HepG2 (cell line): ENCODE results near the gene AHSG. TPM values are rescaled to one million over a fixed set of nuclear protein-coding genes. Genes with fewer than 3 reads are reported as not detected.

Source experiments
- ARID5B ChIP-seq: IDR thresholded peaks from 2 replicates; pipeline ENCODE4 v1.4.0; 2020; ENCODE audit warnings: mild to moderate bottlenecking, missing genetic modification reagents
- BORCS8-MEF2B ChIP-seq: sonication (generic); formaldehyde crosslinking; IDR thresholded peaks from 2 replicates; pipeline ENCODE4 v1.8.0; 2022; ENCODE audit warnings: mild to moderate bottlenecking, missing genetic modification reagents
- DBP ChIP-seq: sonication (generic); formaldehyde crosslinking; IDR thresholded peaks from 2 replicates; pipeline ENCODE4 v1.4.0; 2020; ENCODE audit warnings: missing genetic modification reagents; ENCODE audit errors: not compliant biosample characterization
- DRAP1 ChIP-seq: IDR thresholded peaks from 2 replicates; pipeline ENCODE4 v1.6.1; 2016; ENCODE audit warnings: missing genetic modification reagents, missing compliant biosample characterization
- HMG20A ChIP-seq: IDR thresholded peaks from 2 replicates; pipeline ENCODE4 v1.6.1; 2016; ENCODE audit warnings: borderline replicate concordance
- KLF15 ChIP-seq: sonication (generic); formaldehyde crosslinking; IDR thresholded peaks from 2 replicates; pipeline ENCODE4 v1.8.1; 2023; ENCODE audit warnings: borderline replicate concordance, mild to moderate bottlenecking, inconsistent platforms, missing genetic modification reagents, mixed read lengths
- MAF1 ChIP-seq: sonication (generic); formaldehyde crosslinking; IDR thresholded peaks from 2 replicates; pipeline ENCODE4 v1.5.0; 2020; ENCODE audit warnings: missing genetic modification reagents, borderline replicate concordance
- NBN ChIP-seq: fragments of 450-650 bp; conservative IDR thresholded peaks from 2 replicates; pipeline ENCODE4 v1.6.1; 2017
- NR0B2 ChIP-seq: sonication (generic); formaldehyde crosslinking; IDR thresholded peaks from 2 replicates; pipeline ENCODE4 v1.4.0; 2020; ENCODE audit warnings: mild to moderate bottlenecking, missing genetic modification reagents
- PRMT3 ChIP-seq: sonication (generic); formaldehyde crosslinking; IDR thresholded peaks from 2 replicates; pipeline ENCODE4 v1.8.1; 2022; ENCODE audit warnings: low read depth, mild to moderate bottlenecking, moderate library complexity, missing genetic modification reagents, borderline replicate concordance
- RARA ChIP-seq: IDR thresholded peaks from 2 replicates; pipeline ENCODE4 v1.6.1; 2016; ENCODE audit warnings: missing genetic modification reagents, missing compliant biosample characterization
- RCOR2 ChIP-seq: IDR thresholded peaks from 2 replicates; pipeline ENCODE4 v1.6.1; 2016; ENCODE audit warnings: missing biosample characterization, missing genetic modification reagents
- SCMH1 ChIP-seq: sonication (generic); formaldehyde crosslinking; IDR thresholded peaks from 2 replicates; pipeline ENCODE4 v1.9.0; 2021; ENCODE audit warnings: missing genetic modification reagents, mild to moderate bottlenecking, borderline replicate concordance
- SOX13 ChIP-seq, 3 experiments: fragments of 450-650 bp in 1 of 3; sonication (generic) in 1 of 3; formaldehyde crosslinking in 1 of 3; IDR thresholded peaks in 2 of 3; conservative IDR thresholded peaks in 1 of 3; 2 replicates each; pipeline versions ENCODE4 v1.5.0 to v1.6.1; 2016 to 2020; ENCODE audit warnings: antibody characterized with exemption in 1 of 3, mild to moderate bottlenecking in 1 of 3, missing compliant biosample characterization in 1 of 3, missing genetic modification reagents in 1 of 3, moderate library complexity in 1 of 3
- ZBTB21 ChIP-seq: sonication (generic); formaldehyde crosslinking; IDR thresholded peaks from 2 replicates; pipeline ENCODE4 v1.4.0; 2020; ENCODE audit warnings: missing genetic modification reagents
- ZFP82 ChIP-seq: sonication (generic); formaldehyde crosslinking; IDR thresholded peaks from 2 replicates; pipeline ENCODE4 v1.5.1; 2020; ENCODE audit warnings: mild to moderate bottlenecking, missing genetic modification reagents, borderline replicate concordance
- ZNF12 ChIP-seq: sonication (generic); formaldehyde crosslinking; IDR thresholded peaks from 2 replicates; pipeline ENCODE4 v1.5.0; 2020; ENCODE audit warnings: missing genetic modification reagents
- ZNF20 ChIP-seq: sonication (generic); formaldehyde crosslinking; IDR thresholded peaks from 2 replicates; pipeline ENCODE4 v1.4.0; 2020; ENCODE audit warnings: mild to moderate bottlenecking, moderate library complexity, missing genetic modification reagents
- ZNF276 ChIP-seq: sonication (generic); formaldehyde crosslinking; IDR thresholded peaks from 2 replicates; pipeline ENCODE4 v1.4.0; 2020; ENCODE audit warnings: mild to moderate bottlenecking, low read depth, missing genetic modification reagents
- ZNF383 ChIP-seq: sonication (generic); formaldehyde crosslinking; IDR thresholded peaks from 2 replicates; pipeline ENCODE4 v1.4.0; 2020; ENCODE audit warnings: missing genetic modification reagents, mild to moderate bottlenecking, borderline replicate concordance
- ZNF605 ChIP-seq: sonication (generic); formaldehyde crosslinking; IDR thresholded peaks from 2 replicates; pipeline ENCODE4 v1.8.0; 2022; ENCODE audit warnings: mild to moderate bottlenecking, missing genetic modification reagents
- ZNF891 ChIP-seq: sonication (generic); formaldehyde crosslinking; IDR thresholded peaks from 2 replicates; pipeline ENCODE4 v1.5.0; 2020; ENCODE audit warnings: mild to moderate bottlenecking, missing genetic modification reagents
- polyA plus RNA-seq, 8 experiments: library from polyadenylated mRNA; depleted of rRNA in 3 of 8; stranded (reverse) in 7 of 8; unstranded in 1 of 8; fragments of >200 nt; fragmentation: Illumina TruSeq in 4 of 8; extraction: Trizol in 4 of 8; gene quantifications; 2 replicates each; pipeline versions ENCODE4 v1.2.1 to v1.2.3, GENCODE V29; 2011 to 2016; ENCODE audit warnings: low read depth in 4 of 8, missing spikeins in 1 of 8, mixed read lengths in 1 of 8; ENCODE audit not compliant: insufficient read depth in 1 of 8
- total RNA-seq, 5 experiments: library from RNA; depleted of rRNA; stranded (reverse); fragments of >200 nt; fragmentation: Illumina TruSeq; extraction: Trizol; gene quantifications; 2 replicates each; pipeline ENCODE4 v1.2.3, GENCODE V29; 2016; ENCODE audit warnings: low read depth in 1 of 5

Gene AHSG
- total and polyA plus RNA-seq, 2 of the 13 experiments (the other 11 are each of a cell fraction or from before 2014, with no cell fraction given) = 2,043 to 19,152 TPM

- TF ChIP-seq RCOR2 (CRISPR knock-in tag) (peak; percentile 77; the same call in 1 of the 2 replicates), HMG20A (CRISPR knock-in tag) (peak; percentile 86; the same call in 1 of the 2 replicates), ZNF605 (CRISPR knock-in tag) (no peak; the same call in 1 of the 2 replicates), MAF1 (CRISPR knock-in tag) (no peak), ZNF891 (CRISPR knock-in tag) (no peak), BORCS8-MEF2B (CRISPR knock-in tag) (no peak), ARID5B (peak; percentile 96), KLF15 (CRISPR knock-in tag) (no peak), ZFP82 (CRISPR knock-in tag) (no peak), ZBTB21 (CRISPR knock-in tag) (peak; percentile 69; the same call in 1 of the 2 replicates), ZNF12 (CRISPR knock-in tag) (no peak), ZNF20 (CRISPR knock-in tag) (no peak), SOX13 (IDR thresholded peaks at IDR 0.05) (no peak), SOX13 (CRISPR knock-in tag; conservative IDR thresholded peaks at IDR 0.05 in 1 of 2, IDR thresholded peaks at IDR 0.05 in 1 of 2) (peak in 1 of 2 experiments; percentile 83; a peak in 2 of 4 replicates), NBN (no peak), ZNF276 (CRISPR knock-in tag) (no peak), DRAP1 (peak; percentile 84), NR0B2 (CRISPR knock-in tag) (no peak), PRMT3 (CRISPR knock-in tag) (no peak), ZNF383 (CRISPR knock-in tag) (no peak), RARA (CRISPR knock-in tag) (peak; percentile 92), SCMH1 (CRISPR knock-in tag) (no peak), DBP (CRISPR knock-in tag) (no peak)
These were observed 13.6 kb upstream of the AHSG start (continued) for GRCh38 chr3:186599142-186599784.
